H9 (cell line): Measurements from ENCODE around the gene MRPL55. TPM values are rescaled to one million over a fixed set of nuclear protein-coding genes. Genes with fewer than 3 reads are reported as not detected.

Source experiments
- DNase-seq: peaks from one replicate; pipeline ENCODE4 v3.0.0-alpha.2; 2017
- H2AFZ ChIP-seq: one replicate; pipeline ENCODE4 v1.6.1; 2013; ENCODE audit warnings: mild to moderate bottlenecking, low read length, control low read depth, moderate library complexity
- H2AK5ac ChIP-seq: 2 replicates; pipeline ENCODE4 v1.6.1; 2013; ENCODE audit warnings: low read length, control low read depth, mixed read lengths; ENCODE audit not compliant: insufficient read length
- H2BK120ac ChIP-seq: one replicate; pipeline ENCODE4 v1.6.1; 2013; ENCODE audit warnings: low read depth, mild to moderate bottlenecking, low read length, control low read depth, inconsistent platforms; ENCODE audit not compliant: poor library complexity, severe bottlenecking
- H2BK12ac ChIP-seq: 2 replicates; pipeline ENCODE4 v1.6.1; 2013; ENCODE audit warnings: low read length, control low read depth, mixed read lengths, low read depth; ENCODE audit not compliant: insufficient read length
- H2BK15ac ChIP-seq: 2 replicates; pipeline ENCODE4 v1.6.1; 2013; ENCODE audit warnings: low read depth, low read length, control low read depth
- H2BK20ac ChIP-seq: one replicate; pipeline ENCODE4 v1.6.1; 2013; ENCODE audit warnings: low read depth, mild to moderate bottlenecking, low read length, control low read depth, inconsistent platforms; ENCODE audit not compliant: poor library complexity, severe bottlenecking
- H2BK5ac ChIP-seq: 2 replicates; pipeline ENCODE4 v1.6.1; 2013; ENCODE audit warnings: low read length, control low read depth, mixed read lengths; ENCODE audit not compliant: insufficient read length
- H3K14ac ChIP-seq: 2 replicates; pipeline ENCODE4 v1.6.1; 2013; ENCODE audit warnings: low read length, control low read depth; ENCODE audit not compliant: insufficient read depth
- H3K18ac ChIP-seq: 2 replicates; pipeline ENCODE4 v1.6.1; 2013; ENCODE audit warnings: low read depth, mild to moderate bottlenecking, mixed read lengths, low read length, control low read depth; ENCODE audit not compliant: insufficient read length
- H3K23ac ChIP-seq: 2 replicates; pipeline ENCODE4 v1.6.1; 2013; ENCODE audit warnings: low read length, control low read depth, mixed read lengths, low read depth; ENCODE audit not compliant: insufficient read length
- H3K23me2 ChIP-seq: 2 replicates; pipeline ENCODE4 v1.6.1; 2013; ENCODE audit warnings: low read depth, mild to moderate bottlenecking, mixed read lengths, low read length, control low read depth; ENCODE audit not compliant: insufficient read length, poor library complexity, severe bottlenecking
- H3K27ac ChIP-seq: 2 replicates; pipeline ENCODE4 v1.5.1; 2013; ENCODE audit warnings: low read length, control low read depth, mixed read lengths, low read depth; ENCODE audit not compliant: insufficient read length
- H3K27me3 ChIP-seq: 2 replicates; pipeline ENCODE4 v1.6.1; 2013; ENCODE audit warnings: low read length, control low read depth, inconsistent platforms; ENCODE audit not compliant: insufficient read depth
- H3K4ac ChIP-seq: 2 replicates; pipeline ENCODE4 v1.6.1; 2013; ENCODE audit warnings: low read depth, mild to moderate bottlenecking, control low read depth, inconsistent platforms, low read length, moderate library complexity
- H3K4me1 ChIP-seq: 2 replicates; pipeline ENCODE4 v1.6.1; 2013; ENCODE audit warnings: low read length, control low read depth, inconsistent platforms; ENCODE audit not compliant: insufficient read depth
- H3K4me2 ChIP-seq: 2 replicates; pipeline ENCODE4 v1.6.1; 2013; ENCODE audit warnings: low read length, control low read depth, mixed read lengths; ENCODE audit not compliant: insufficient read length, insufficient read depth
- H3K56ac ChIP-seq: 2 replicates; pipeline ENCODE4 v1.6.1; 2013; ENCODE audit warnings: low read depth, mild to moderate bottlenecking, mixed read lengths, low read length, control low read depth; ENCODE audit not compliant: insufficient read length
- H3K79me1 ChIP-seq: 2 replicates; pipeline ENCODE4 v1.6.1; 2013; ENCODE audit warnings: low read depth, mild to moderate bottlenecking, moderate library complexity, low read length, control low read depth, inconsistent platforms; ENCODE audit not compliant: insufficient read depth, poor library complexity, severe bottlenecking
- H3K79me2 ChIP-seq: 2 replicates; pipeline ENCODE4 v1.6.1; 2013; ENCODE audit warnings: low read length, control low read depth, inconsistent platforms; ENCODE audit not compliant: insufficient read depth
- H3K9ac ChIP-seq: 2 replicates; pipeline ENCODE4 v1.6.1; 2013; ENCODE audit warnings: low read length, control low read depth, mixed read lengths; ENCODE audit not compliant: insufficient read length; ENCODE audit errors: extremely low read depth
- H3K9me3 ChIP-seq: one replicate; pipeline ENCODE4 v1.6.1; 2013; ENCODE audit warnings: low read depth, low read length, inconsistent platforms; ENCODE audit not compliant: control insufficient read depth
- H3T11ph ChIP-seq: one replicate; pipeline ENCODE4 v1.6.1; 2013; ENCODE audit warnings: mild to moderate bottlenecking, low read length, control low read depth, inconsistent platforms
- H4K20me1 ChIP-seq: one replicate; pipeline ENCODE4 v1.6.1; 2013; ENCODE audit not compliant: control insufficient read depth, insufficient read length, insufficient read depth
- H4K5ac ChIP-seq: 2 replicates; pipeline ENCODE4 v1.6.1; 2013; ENCODE audit warnings: low read depth, mild to moderate bottlenecking, mixed read lengths, low read length, control low read depth; ENCODE audit not compliant: insufficient read length
- H4K8ac ChIP-seq: replicated peaks from 2 replicates; pipeline ENCODE4 v1.6.1; 2013; ENCODE audit warnings: low read length, control low read depth, mixed read lengths, low read depth; ENCODE audit not compliant: insufficient read length
- H4K91ac ChIP-seq: 2 replicates; pipeline ENCODE4 v1.6.1; 2013; ENCODE audit warnings: low read depth, mild to moderate bottlenecking, moderate library complexity, mixed read lengths, low read length, control low read depth; ENCODE audit not compliant: insufficient read length
- H3K27ac Mint-ChIP-seq, 3 experiments: 2 replicates in 2 of 3; 3 replicates in 1 of 3; pipeline ENCODE4 v1.8.0; 2020 to 2021; ENCODE audit warnings: mixed read lengths in 3 of 3, mild to moderate bottlenecking in 1 of 3, moderate library complexity in 1 of 3
- H3K27me3 Mint-ChIP-seq: 2 replicates; pipeline ENCODE4 v1.8.0; 2021; ENCODE audit warnings: low read depth, mild to moderate bottlenecking, moderate library complexity, mixed read lengths
- H3K36me3 Mint-ChIP-seq, 3 experiments: 2 replicates in 2 of 3; 3 replicates in 1 of 3; pipeline ENCODE4 v1.8.0; 2020 to 2021; ENCODE audit warnings: low read depth in 3 of 3, mixed read lengths in 3 of 3; ENCODE audit not compliant: insufficient read depth in 1 of 3
- H3K4me1 Mint-ChIP-seq, 2 experiments: 2 replicates each; pipeline ENCODE4 v1.8.0; 2020; ENCODE audit warnings: mixed read lengths in 2 of 2
- H3K4me3 Mint-ChIP-seq, 2 experiments: 2 replicates in 1 of 2; 3 replicates in 1 of 2; pipeline ENCODE4 v1.8.0; 2020 to 2021; ENCODE audit warnings: mild to moderate bottlenecking in 2 of 2, mixed read lengths in 2 of 2, moderate library complexity in 1 of 2
- H3K9me3 Mint-ChIP-seq, 2 experiments: 2 replicates in 1 of 2; 3 replicates in 1 of 2; pipeline ENCODE4 v1.8.0; 2020; ENCODE audit warnings: mild to moderate bottlenecking in 2 of 2, mixed read lengths in 2 of 2, moderate library complexity in 1 of 2
- CTCF ChIP-seq: fragments of 200-600 bp; sonication (generic); conservative IDR thresholded peaks from 3 replicates; pipeline ENCODE4 v1.8.0; 2021; ENCODE audit warnings: antibody characterized with exemption, mild to moderate bottlenecking
- WGBS: extraction: QIAGEN DNeasy Blood & Tissue Kit; methylation state at CpG from one replicate; pipeline ENCODE4 v1.1.7; 2013; ENCODE audit warnings: missing lambda C conversion rate, low lambda C conversion rate, mixed read lengths; ENCODE audit not compliant: insufficient read length; ENCODE audit errors: extremely low coverage; 5-methylcytosine and 5-hydroxymethylcytosine counted together
- total RNA-seq: library from RNA; stranded (reverse); gene quantifications from 2 replicates; pipeline ENCODE4 v1.2.1, GENCODE V29; 2021

MRPL55 gene
- total RNA-seq, 1 experiment from 2014 or later = 62.3 TPM

- Histone ChIP-seq H2BK12ac (no peak overlapping the region), H3K27me3 (no peaks in the 10 kb centered on the region), H2BK5ac (no peak overlapping the region), H3K18ac (no peak overlapping the region), H3T11ph (no peak overlapping the region), H3K9me3 (no peaks in the 10 kb centered on the region), H3K23me2 (no peaks in the 10 kb centered on the region), H2AK5ac (no peak overlapping the region), H3K79me2 (peaks cover 7% of the 10 kb centered on the region; the same call in 1 of the 2 replicates), H2BK15ac (no peak overlapping the region), H3K79me1 (peaks cover 3% of the 10 kb centered on the region), H3K4me1 (no peaks in the 10 kb centered on the region), H4K5ac (no peak overlapping the region), H4K8ac (no peak overlapping the region), H2AFZ (no peak overlapping the region), H2BK120ac (no peak overlapping the region), H3K56ac (no peak overlapping the region), H4K91ac (no peak overlapping the region), H3K14ac (no peak overlapping the region), H2BK20ac (no peak overlapping the region), H3K27ac (no peak overlapping the region), H3K23ac (no peak overlapping the region), H3K4me2 (no peak overlapping the region), H3K4ac (no peak overlapping the region), H3K9ac (no peak overlapping the region), H4K20me1 (peaks cover 2% of the 10 kb centered on the region)
- H3K27me3 Mint-ChIP-seq = no peaks in the 10 kb centered on the region
- no peak for DNase-seq
- H3K27ac Mint-ChIP-seq = no peak overlapping the region
- H3K4me1 Mint-ChIP-seq = peaks cover 0 to 11% of the 10 kb centered on the region in 2 experiments; a peak in 2 of 4 replicates
- no peaks in the 10 kb centered on the region for H3K9me3 Mint-ChIP-seq
- no peaks in the 10 kb centered on the region; a peak in 1 of 7 replicates for H3K36me3 Mint-ChIP-seq
- no CpG with 5 or more reads among the region's 4 CpGs for WGBS
- no peak for TF ChIP-seq CTCF
- H3K4me3 Mint-ChIP-seq = no peak overlapping the region
Measured at GRCh38 chr1:228147768-228148167, 38.7 kb upstream of the MRPL55 start.
